Activated T-cell treated with anti-CD3 and anti-CD28 coated beads, Interleukin-2, amount 50 U/mL, for 4 hours (primary cell): ENCODE results near the gene ID2. TPM values are rescaled to one million over a fixed set of nuclear protein-coding genes. Genes with fewer than 3 reads are reported as not detected.

ENCODE experiments used
- ATAC-seq, 2 donors: fragments of 200-7000 bp; cut with Tn5 transposase; one replicate each; pipeline ENCODE4 v1.10.0; 2021
- DNase-seq: peaks from one replicate; pipeline ENCODE4 v3.0.0-alpha.2; 2020
- H3K27me3 Mint-ChIP-seq: one replicate; pipeline ENCODE4 v1.8.0; 2021; ENCODE audit warnings: low read depth, mixed read lengths
- H3K36me3 Mint-ChIP-seq: one replicate; pipeline ENCODE4 v1.8.0; 2022; ENCODE audit warnings: mixed read lengths; ENCODE audit not compliant: insufficient read depth
- H3K4me1 Mint-ChIP-seq: one replicate; pipeline ENCODE4 v1.8.0; 2021; ENCODE audit warnings: low read depth, mixed read lengths
- H3K4me3 Mint-ChIP-seq: one replicate; pipeline ENCODE4 v1.8.0; 2021; ENCODE audit warnings: mild to moderate bottlenecking, moderate library complexity, mixed read lengths
- H3K9me3 Mint-ChIP-seq: one replicate; pipeline ENCODE4 v1.8.0; 2021; ENCODE audit warnings: mixed read lengths
- total RNA-seq, 3 donors: library from RNA; stranded (reverse); gene quantifications; one replicate each; pipeline ENCODE4 v1.2.1, GENCODE V29; 2021

Gene ID2
- total RNA-seq, 3 donors from 2014 or later = 192 to 271 (median 225) TPM

DNA sequence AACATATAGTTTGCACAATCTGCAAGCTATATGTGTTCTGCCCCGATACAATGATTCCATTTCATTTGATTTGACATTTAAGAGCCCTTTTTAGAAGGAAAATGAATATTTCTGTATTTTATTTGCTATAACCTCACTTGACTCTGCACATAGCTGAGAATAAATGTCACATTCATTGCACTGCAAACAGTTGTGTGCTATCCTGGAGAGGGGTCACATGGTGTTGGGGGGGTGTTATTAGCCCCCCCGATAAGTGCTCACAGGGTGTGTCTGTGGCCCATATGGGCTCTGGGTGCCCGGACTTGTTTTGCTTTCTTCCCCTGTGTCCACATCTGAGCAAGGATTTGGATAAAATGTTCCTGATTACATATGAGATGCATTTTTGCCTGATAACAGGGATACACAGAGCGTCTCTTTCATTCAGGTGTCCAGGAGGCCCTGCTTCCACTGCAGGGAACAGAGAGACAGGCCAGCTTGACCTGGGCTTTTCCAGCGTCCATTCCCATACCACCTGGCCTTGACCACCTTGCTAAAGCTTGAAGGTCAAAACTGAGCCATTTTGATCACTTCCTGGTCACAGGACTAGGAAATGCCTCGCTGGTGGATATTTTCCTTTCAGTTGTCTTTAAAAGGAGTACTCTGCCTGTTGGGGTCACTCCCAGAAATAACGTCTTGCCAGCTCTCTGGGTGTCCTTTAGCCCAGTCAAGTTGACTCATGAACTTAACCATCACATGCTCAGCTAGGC lies 38.4 kb upstream of the ID2 start:
- no peak overlapping the region for H3K4me3 Mint-ChIP-seq
- DNase-seq = no peak
- ATAC-seq = no peak
- H3K36me3 Mint-ChIP-seq = no peaks in the 10 kb centered on the region
- H3K9me3 Mint-ChIP-seq = no peaks in the 10 kb centered on the region
- H3K27me3 Mint-ChIP-seq = no peaks in the 10 kb centered on the region
- no peaks in the 10 kb centered on the region for H3K4me1 Mint-ChIP-seq

DNA sequence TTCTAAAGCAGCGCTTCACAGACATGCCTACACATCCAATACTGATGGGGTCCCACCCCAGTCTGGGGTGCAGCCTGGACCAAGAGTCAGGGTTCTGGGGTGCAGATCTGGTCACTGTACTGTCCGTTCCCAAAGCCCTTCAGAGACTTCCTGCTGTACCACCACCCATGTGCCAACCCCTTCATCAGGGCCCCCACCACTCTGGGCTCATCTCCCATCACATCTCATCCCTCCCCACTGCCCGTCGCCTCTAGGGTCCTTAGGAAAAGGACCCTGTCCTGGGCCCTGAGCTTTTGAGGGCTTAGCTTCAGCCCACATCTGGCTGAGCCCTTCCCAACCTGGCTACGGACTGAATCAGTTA lies 37.9 kb upstream of the ID2 start:
- Mint-ChIP-seq H3K27me3 (no peaks in the 10 kb centered on the region), H3K36me3 (no peaks in the 10 kb centered on the region), H3K9me3 (no peaks in the 10 kb centered on the region), H3K4me3 (no peak overlapping the region), H3K4me1 (no peaks in the 10 kb centered on the region)
- DNase-seq = no peak
- ATAC-seq = no peak

DNA sequence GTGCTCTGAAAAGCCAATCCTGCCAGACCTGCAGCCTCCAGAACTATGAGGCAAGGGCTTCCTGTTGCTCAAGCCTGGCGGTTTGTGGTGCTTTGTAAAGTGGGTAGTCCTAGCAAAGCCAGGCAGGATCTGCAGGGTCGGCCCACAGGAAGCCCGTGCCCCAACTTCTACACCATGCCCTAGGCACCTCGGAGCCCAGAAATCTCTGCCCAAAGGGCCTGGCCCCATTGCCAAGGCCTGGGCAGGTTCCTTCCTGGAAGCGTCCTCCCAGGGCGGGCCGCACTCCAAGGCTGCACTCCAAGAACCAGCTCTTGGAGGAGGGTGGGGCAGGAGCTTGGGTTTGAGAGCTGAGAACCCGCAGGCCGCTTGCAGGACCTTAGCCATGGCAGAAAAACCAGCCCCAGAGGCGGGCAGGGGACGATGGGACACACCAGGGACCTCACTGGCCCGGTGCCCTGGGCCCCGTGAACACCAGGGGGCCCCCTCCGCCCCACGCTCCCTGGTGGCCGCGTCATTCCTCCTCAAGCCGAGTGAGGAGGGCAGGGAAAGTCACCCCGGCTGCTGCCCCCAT lies 37.2 kb upstream of the ID2 start:
- no peak for DNase-seq
- H3K4me3 Mint-ChIP-seq = no peak overlapping the region
- H3K27me3 Mint-ChIP-seq = no peaks in the 10 kb centered on the region
- ATAC-seq = no peak
- H3K9me3 Mint-ChIP-seq = no peaks in the 10 kb centered on the region
- H3K36me3 Mint-ChIP-seq = no peaks in the 10 kb centered on the region
- H3K4me1 Mint-ChIP-seq = no peaks in the 10 kb centered on the region

DNA sequence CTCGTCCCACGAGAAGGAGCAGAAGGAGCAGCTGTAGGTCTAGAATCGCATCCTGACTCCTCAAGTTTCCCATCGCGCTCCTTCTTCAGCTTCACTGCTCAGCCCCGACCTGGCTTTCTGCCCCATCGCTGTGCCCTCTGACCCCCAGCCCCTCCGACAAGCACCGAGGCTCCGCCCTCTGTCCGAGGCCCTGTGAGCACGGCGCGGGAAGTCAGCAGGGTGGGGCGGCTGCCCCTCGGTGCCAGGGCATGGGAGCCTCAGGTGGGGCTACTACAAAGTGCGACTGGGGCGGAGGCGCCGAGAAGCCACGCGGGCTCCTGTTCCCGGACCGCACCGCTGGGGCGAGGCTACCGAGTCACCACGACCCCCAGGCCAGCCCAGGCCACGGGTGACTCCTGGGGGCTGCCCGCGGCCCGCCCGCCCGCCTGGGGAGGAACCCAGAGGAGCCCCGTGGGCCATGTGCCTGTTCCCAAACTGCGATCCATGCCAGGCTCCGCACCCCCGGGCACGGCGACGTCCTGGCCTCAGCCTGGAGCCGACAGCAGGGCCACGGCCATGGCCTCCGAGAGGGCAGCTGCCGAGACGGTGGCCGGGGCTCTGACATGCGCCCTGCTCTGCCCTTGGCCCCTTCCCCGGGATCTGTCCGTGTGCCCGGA lies 36.6 kb upstream of the ID2 start:
- H3K9me3 Mint-ChIP-seq = no peaks in the 10 kb centered on the region
- no peaks in the 10 kb centered on the region for H3K27me3 Mint-ChIP-seq
- no peak overlapping the region for H3K4me3 Mint-ChIP-seq
- ATAC-seq (no peak), DNase-seq (no peak)
- H3K4me1 Mint-ChIP-seq = no peaks in the 10 kb centered on the region
- H3K36me3 Mint-ChIP-seq = no peaks in the 10 kb centered on the region

DNA sequence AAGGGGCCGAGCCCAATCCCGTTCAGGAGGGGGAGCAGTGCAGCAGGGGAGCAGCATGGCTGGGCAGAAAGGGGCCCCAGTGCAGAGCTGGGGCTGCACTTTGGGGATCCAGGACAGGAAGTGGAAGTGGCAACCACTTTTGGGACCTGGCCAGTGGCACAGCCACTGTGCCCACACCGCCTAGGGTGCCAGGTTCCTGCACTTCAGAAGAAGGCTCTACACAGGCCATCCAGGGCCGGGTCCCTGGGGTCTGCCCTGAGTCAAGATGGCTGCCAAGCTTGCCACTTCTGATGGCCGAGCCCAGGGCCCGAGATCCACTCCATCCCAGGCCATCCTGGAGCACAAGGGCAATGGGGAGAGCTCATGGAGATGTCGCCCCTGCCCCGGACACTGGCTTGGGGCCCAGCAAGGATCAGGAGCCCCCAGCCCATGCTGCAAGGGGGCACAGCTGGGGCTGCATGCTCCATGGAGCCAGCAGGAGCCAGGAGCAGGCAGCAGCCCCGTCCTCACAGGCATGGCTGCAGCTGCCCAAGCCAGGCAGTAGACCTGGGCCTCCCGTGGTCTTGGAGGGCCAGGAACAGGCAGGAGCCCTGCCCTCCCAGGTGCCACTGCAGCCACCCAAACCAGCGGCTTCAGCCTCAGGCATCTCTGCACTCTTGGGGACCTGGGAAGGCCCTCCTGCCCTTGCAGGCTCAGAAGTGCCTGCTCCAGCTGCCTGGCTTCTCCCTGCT lies 35.0 kb upstream of the ID2 start:
- no peaks in the 10 kb centered on the region for H3K9me3 Mint-ChIP-seq
- no peaks in the 10 kb centered on the region for H3K4me1 Mint-ChIP-seq
- no peak for DNase-seq
- ATAC-seq = no peak
- H3K36me3 Mint-ChIP-seq = no peaks in the 10 kb centered on the region
- H3K4me3 Mint-ChIP-seq = no peak overlapping the region
- no peaks in the 10 kb centered on the region for H3K27me3 Mint-ChIP-seq

DNA sequence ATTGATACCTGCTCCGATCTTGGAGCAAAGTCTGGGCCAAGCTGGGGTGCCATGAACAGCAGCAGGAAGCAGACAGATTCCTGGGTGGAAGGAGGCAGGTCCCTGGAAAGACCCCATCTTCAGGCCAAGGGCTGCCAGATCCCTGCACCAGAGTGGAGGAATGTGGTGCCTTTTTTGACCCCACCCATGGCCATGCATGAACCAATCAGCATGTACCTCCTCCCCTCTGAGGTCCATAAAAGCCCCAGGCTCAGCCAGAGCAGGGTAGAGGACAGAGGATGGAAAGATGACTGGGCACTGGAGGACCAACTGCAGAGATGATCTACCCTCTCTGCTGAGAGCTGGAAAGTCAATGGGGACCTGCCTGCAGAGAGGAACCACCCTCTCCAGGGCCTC lies 34.4 kb upstream of the ID2 start:
- Mint-ChIP-seq H3K9me3 (no peaks in the 10 kb centered on the region), H3K36me3 (no peaks in the 10 kb centered on the region), H3K27me3 (no peaks in the 10 kb centered on the region), H3K4me3 (no peak overlapping the region), H3K4me1 (no peaks in the 10 kb centered on the region)
- ATAC-seq (no peak), DNase-seq (no peak)

DNA sequence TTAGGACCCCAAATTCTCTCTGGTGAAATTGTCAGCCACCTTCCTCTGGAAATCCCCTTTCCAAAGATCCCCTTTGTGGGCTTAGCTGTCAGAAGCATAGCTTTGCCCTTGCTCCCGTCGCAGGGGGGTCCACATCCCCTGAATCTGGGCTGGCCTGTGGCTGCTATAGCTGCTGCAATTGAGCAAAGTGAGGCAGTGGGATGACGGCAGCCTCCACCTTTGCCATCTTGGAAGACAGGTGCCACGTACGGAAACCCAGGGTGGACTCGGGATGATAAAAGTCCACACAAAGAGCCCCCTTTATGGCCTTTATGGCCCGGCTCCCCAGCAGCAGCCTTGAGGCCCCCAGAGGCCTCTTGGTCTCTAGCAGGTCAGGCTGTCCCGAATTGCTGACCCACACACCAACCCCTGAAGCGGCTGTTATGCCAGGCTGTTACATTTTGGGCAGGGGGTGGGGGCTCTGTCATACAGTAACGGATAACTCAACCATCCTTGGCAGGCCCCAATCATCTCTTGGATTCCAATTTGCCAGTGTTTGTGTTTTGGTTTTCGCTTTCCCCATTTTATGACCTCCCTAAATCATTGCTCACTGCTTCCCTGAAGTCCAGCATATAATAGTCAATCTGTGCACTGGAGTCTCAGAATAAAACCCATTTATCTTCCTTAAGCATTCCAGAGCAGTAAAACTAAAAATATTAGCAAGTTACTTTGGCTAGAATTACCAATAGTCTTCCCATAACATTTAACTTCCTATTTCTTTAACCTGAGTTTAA lies 33.2 kb upstream of the ID2 start:
- Mint-ChIP-seq H3K4me1 (no peaks in the 10 kb centered on the region), H3K36me3 (no peaks in the 10 kb centered on the region), H3K9me3 (no peaks in the 10 kb centered on the region), H3K27me3 (no peaks in the 10 kb centered on the region), H3K4me3 (no peak overlapping the region)
- DNase-seq (no peak), ATAC-seq (no peak)

DNA sequence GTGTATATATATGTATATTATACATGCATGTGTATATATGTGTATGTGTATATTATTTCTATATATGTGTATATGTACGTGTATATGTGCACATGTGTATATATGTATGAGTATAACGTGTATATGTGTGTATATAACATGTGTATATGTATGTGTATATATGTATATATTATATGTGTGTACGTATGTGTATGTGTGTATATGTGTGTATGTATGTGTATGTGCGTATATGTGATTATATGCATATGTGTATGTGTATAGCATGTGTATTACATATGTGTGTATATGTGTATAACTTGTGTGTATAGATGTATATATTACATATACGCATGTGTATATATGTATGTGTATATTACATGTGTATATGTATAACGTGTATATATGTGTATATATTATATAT lies 32.1 kb upstream of the ID2 start:
- ATAC-seq (no peak), DNase-seq (no peak)
- Mint-ChIP-seq H3K4me3 (no peak overlapping the region), H3K36me3 (no peaks in the 10 kb centered on the region), H3K9me3 (no peaks in the 10 kb centered on the region), H3K27me3 (no peaks in the 10 kb centered on the region), H3K4me1 (no peaks in the 10 kb centered on the region)

DNA sequence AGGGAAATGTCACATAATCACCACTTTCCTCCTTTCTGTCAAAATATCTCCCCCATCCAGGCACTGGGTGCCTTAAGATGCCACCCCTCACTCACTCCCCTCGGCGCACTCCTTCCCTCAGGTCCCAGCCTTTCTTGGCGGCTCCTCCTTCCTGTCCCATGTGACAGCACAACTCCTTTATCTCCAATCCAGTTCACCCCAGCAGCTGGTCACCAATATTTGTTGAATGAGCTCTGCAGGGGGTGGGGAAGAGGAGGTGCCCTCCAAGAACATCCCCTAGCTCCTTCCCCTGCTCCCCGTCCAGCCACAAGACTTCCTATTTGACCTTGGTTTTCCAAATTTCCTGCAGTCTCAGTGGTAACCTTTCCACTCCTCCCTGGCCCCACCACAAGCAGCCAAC lies 31.6 kb upstream of the ID2 start:
- H3K27me3 Mint-ChIP-seq = peaks cover 3% of the 10 kb centered on the region
- DNase-seq = no peak
- no peak for ATAC-seq
- H3K4me1 Mint-ChIP-seq = no peaks in the 10 kb centered on the region
- H3K9me3 Mint-ChIP-seq = no peaks in the 10 kb centered on the region
- no peaks in the 10 kb centered on the region for H3K36me3 Mint-ChIP-seq
- no peak overlapping the region for H3K4me3 Mint-ChIP-seq

DNA sequence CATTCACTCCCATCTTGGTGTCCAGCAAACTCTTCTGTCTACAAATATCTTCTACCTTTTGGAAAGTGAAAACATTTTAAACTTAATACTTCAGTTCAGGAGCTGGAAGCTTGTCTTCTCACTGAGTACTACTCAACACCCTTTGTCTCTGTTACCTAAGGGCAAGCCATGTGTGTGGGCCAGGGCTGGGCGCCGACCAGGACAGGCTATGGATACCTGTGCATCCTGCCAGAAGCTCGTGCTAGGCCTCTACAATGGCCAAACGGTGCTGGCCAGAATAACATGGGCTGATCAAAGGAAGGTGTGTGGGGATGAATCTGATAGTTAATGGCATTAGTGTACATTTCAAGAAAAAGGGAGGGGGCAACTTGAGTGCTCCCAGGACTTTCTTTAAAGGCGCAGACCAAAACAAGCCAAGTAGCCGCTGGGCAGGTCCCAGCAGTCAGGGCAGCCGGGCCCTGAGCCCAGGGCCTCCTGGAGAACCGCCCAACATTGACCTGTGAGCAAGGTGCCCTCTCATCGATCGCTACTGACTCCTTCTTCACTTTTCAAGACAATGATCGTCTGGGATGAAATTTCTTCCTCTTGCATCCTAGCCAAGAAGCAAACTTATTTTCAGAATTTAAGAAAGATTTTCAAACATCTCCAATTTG lies 29.0 kb upstream of the ID2 start:
- H3K4me1 Mint-ChIP-seq = peaks cover 8% of the 10 kb centered on the region
- ATAC-seq = no peak
- H3K4me3 Mint-ChIP-seq = no peak overlapping the region
- H3K9me3 Mint-ChIP-seq = no peaks in the 10 kb centered on the region
- H3K36me3 Mint-ChIP-seq = no peaks in the 10 kb centered on the region
- no peak for DNase-seq
- H3K27me3 Mint-ChIP-seq = peaks cover 10% of the 10 kb centered on the region

DNA sequence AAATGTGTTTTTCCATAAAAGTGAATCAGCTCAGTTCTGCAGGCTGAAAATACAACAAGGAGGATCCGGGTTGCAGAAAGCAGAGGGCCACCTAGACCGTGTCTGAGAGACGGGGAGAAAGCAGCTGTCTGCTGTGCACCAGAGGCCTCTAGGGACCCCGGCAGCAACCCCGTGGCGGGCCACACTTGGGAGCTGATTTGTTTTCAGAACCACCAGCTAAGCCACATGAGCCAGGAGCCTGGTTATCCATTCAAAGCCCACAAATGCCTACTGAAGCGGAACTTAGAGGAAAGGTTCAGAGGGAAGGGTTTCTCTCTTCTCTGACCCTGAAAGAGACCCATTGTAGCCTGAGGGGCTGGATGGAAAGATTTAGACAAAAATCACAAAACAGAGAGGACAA lies 28.4 kb upstream of the ID2 start:
- Mint-ChIP-seq H3K4me1 (peaks cover 8% of the 10 kb centered on the region), H3K27me3 (peaks cover 12% of the 10 kb centered on the region), H3K4me3 (no peak overlapping the region), H3K9me3 (no peaks in the 10 kb centered on the region), H3K36me3 (no peaks in the 10 kb centered on the region)
- ATAC-seq (no peak), DNase-seq (no peak)

DNA sequence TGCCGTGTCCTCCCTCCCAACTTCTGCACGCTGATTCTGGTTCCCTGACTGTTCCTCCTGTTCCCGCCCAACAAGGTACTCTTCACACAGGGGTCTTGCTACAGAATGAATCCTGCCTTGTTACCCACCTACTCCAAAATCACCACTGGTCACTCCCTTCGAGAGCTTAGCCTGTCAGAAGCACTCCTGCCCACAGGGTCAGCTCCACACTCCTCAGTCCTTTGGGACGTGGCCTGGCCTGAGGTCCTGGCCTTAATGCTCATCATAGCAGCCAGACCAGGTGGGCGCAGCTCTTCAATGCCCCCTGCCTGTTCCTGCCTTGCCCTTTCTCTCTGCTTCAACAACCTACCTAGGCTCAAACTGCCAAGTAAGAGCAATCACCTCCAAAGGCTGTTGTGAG lies 27.8 kb upstream of the ID2 start:
- peaks cover 12% of the 10 kb centered on the region for H3K27me3 Mint-ChIP-seq
- ATAC-seq (no peak), DNase-seq (no peak)
- H3K36me3 Mint-ChIP-seq = no peaks in the 10 kb centered on the region
- no peak overlapping the region for H3K4me3 Mint-ChIP-seq
- H3K9me3 Mint-ChIP-seq = no peaks in the 10 kb centered on the region
- H3K4me1 Mint-ChIP-seq = peaks cover 8% of the 10 kb centered on the region

DNA sequence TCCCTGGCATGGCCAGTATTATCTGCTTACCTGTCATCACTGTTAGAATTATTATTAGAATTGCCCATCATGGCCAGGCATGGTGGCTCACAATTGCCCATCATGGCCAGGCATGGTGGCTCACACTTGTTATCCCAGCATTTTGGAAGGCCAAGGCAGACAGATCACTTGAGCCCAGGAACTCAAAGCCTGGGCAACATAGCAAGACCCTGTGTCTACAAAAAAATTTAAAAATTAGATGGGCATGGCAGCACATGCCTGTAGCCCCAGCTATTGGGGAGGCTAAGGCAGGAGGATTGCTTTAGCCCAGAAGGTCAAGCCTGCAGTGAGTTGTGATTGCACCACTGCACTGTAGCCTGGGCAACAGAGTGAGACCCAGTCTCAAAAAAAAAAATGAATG lies 27.4 kb upstream of the ID2 start:
- H3K4me3 Mint-ChIP-seq = no peak overlapping the region
- H3K27me3 Mint-ChIP-seq = peaks cover 12% of the 10 kb centered on the region
- H3K4me1 Mint-ChIP-seq = peaks cover 8% of the 10 kb centered on the region
- no peaks in the 10 kb centered on the region for H3K36me3 Mint-ChIP-seq
- no peak for DNase-seq
- no peak for ATAC-seq
- no peaks in the 10 kb centered on the region for H3K9me3 Mint-ChIP-seq

DNA sequence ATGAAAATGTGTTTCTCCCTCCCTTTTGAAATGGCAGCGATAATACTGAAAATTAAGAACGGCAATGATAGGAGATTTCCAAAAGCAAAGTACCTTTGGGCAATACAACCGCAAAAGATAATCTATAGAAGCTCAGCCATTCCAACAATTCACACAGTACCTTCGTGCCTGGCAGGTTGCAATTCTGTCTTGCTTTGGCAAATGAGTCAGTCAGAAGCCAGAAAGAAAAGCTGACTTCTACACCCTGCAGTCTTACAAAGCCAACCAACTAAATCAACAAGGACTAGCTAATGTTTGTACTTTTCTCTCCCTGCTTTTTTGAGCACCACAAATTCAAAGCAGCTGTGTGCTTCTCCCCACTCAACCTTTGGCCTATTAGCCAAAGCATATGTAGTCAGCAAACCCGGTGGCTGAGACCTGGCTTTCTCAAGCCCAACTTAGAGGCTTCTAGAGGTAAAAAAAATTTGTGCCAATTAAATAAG lies 25.7 kb upstream of the ID2 start:
- ATAC-seq (no peak), DNase-seq (no peak)
- no peaks in the 10 kb centered on the region for H3K9me3 Mint-ChIP-seq
- peaks cover 8% of the 10 kb centered on the region for H3K4me1 Mint-ChIP-seq
- H3K4me3 Mint-ChIP-seq = no peak overlapping the region
- H3K27me3 Mint-ChIP-seq = peaks cover 12% of the 10 kb centered on the region
- no peaks in the 10 kb centered on the region for H3K36me3 Mint-ChIP-seq
